Lower leg skin (tissue), 3 donors: ENCODE measurements around the gene RPN2.

Source experiments
- CTCF ChIP-seq, 3 donors: fragments of 450-650 bp; IDR thresholded peaks; one replicate each; pipeline ENCODE4 v1.5.1; 2016; ENCODE audit warnings: antibody characterized with exemption in 3 of 3, mild to moderate bottlenecking in 3 of 3, moderate library complexity in 2 of 3
- POLR2A ChIP-seq, 2 donors: fragments of 450-650 bp; IDR thresholded peaks; one replicate each; pipeline ENCODE4 v1.6.1; 2016 to 2017; ENCODE audit warnings: antibody characterized with exemption in 2 of 2, mild to moderate bottlenecking in 1 of 2, moderate library complexity in 1 of 2

- TF ChIP-seq POLR2A (IDR thresholded peaks at IDR 0.05) (no peak), CTCF (IDR thresholded peaks at IDR 0.05) (no peak)
Observed at GRCh38 chr20:37288091-37288490, 109.0 kb downstream of the RPN2 start.
